WTC11 (cell line): Measurements from ENCODE around the gene ZNF350.

Experiments
- CBFB ChIP-seq: sonication (generic); formaldehyde crosslinking; IDR thresholded peaks from 2 replicates; pipeline ENCODE4 v1.8.1; 2022; ENCODE audit warnings: mild to moderate bottlenecking, low read depth, missing genetic modification reagents
- CREB1 ChIP-seq: sonication (generic); formaldehyde crosslinking; IDR thresholded peaks from 2 replicates; pipeline ENCODE4 v1.8.0; 2023; ENCODE audit warnings: mild to moderate bottlenecking, missing genetic modification reagents
- CTCF ChIP-seq: fragments of 200-600 bp; IDR thresholded peaks from 2 replicates; pipeline ENCODE4 v1.8.0; 2022; ENCODE audit warnings: antibody characterized with exemption
- E2F5 ChIP-seq: sonication (generic); formaldehyde crosslinking; IDR thresholded peaks from 2 replicates; pipeline ENCODE4 v1.8.1; 2022; ENCODE audit warnings: mild to moderate bottlenecking, moderate library complexity, missing genetic modification reagents
- IRF1 ChIP-seq: sonication (generic); formaldehyde crosslinking; IDR thresholded peaks from 2 replicates; pipeline ENCODE4 v1.8.0; 2023; ENCODE audit warnings: missing genetic modification reagents
- JUN ChIP-seq: sonication (generic); formaldehyde crosslinking; IDR thresholded peaks from 2 replicates; pipeline ENCODE4 v1.8.0; 2023; ENCODE audit warnings: mild to moderate bottlenecking, missing genetic modification reagents
- PRDM15 ChIP-seq: sonication (generic); formaldehyde crosslinking; IDR thresholded peaks from 2 replicates; pipeline ENCODE4 v1.8.0; 2022; ENCODE audit warnings: missing genetic modification reagents
- RELA ChIP-seq: sonication (generic); formaldehyde crosslinking; IDR thresholded peaks from 2 replicates; pipeline ENCODE4 v1.8.1; 2022; ENCODE audit warnings: missing genetic modification reagents, mild to moderate bottlenecking, borderline replicate concordance
- SP1 ChIP-seq: sonication (generic); formaldehyde crosslinking; conservative IDR thresholded peaks from 2 replicates; pipeline ENCODE4 v1.8.1; 2022; ENCODE audit warnings: missing genetic modification reagents
- TF ChIP-seq, protein P1 (sequence below): sonication (generic); formaldehyde crosslinking; IDR thresholded peaks from 2 replicates; pipeline ENCODE4 v1.8.1; 2023; ENCODE audit warnings: mild to moderate bottlenecking, missing genetic modification reagents, moderate library complexity

- TF ChIP-seq PRDM15 (no peak), CTCF (no peak), SP1 (CRISPR knock-in tag) (no peak), CREB1 (no peak), JUN (CRISPR knock-in tag) (no peak), IRF1 (CRISPR knock-in tag) (no peak), CBFB (CRISPR knock-in tag) (no peak), E2F5 (no peak), RELA (CRISPR knock-in tag) (no peak)
- TF ChIP-seq, protein P1, sequence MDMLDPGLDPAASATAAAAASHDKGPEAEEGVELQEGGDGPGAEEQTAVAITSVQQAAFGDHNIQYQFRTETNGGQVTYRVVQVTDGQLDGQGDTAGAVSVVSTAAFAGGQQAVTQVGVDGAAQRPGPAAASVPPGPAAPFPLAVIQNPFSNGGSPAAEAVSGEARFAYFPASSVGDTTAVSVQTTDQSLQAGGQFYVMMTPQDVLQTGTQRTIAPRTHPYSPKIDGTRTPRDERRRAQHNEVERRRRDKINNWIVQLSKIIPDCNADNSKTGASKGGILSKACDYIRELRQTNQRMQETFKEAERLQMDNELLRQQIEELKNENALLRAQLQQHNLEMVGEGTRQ (CRISPR knock-in tag), result no peak
These were observed 47.7 kb downstream of the ZNF350 start for GRCh38 chr19:51938936-51939335.
